Activated CD8-positive, alpha-beta T cell treated with anti-CD3 and anti-CD28 coated beads, Interleukin-2, amount 10 ng/mL, durations not matched to agents 7 days and 5 days (primary cell): ENCODE data around the gene MACC1. TPM values are rescaled to one million over a fixed set of nuclear protein-coding genes. Genes with fewer than 3 reads are reported as not detected.

Source experiments
- ATAC-seq: fragments of 150-1000 bp; cut with Tn5 transposase; one replicate; pipeline ENCODE4 v1.10.0; 2021; ENCODE audit warnings: moderate library complexity
- CTCF ChIA-PET: fragments of 350-600 bp; sonication (Branson Sonifier 250); formaldehyde crosslinking; loops from one replicate; lab custom pipeline; 2021; ENCODE audit warnings: antibody characterized with exemption; lab: Charles Lee
- POLR2A ChIA-PET: fragments of 350-600 bp; sonication (Branson Sonifier 250); formaldehyde crosslinking; loops from one replicate; lab custom pipeline; 2021; ENCODE audit warnings: antibody characterized with exemption; lab: Charles Lee
- DNase-seq: peaks from one replicate; pipeline ENCODE4 v3.0.0-alpha.2; 2020
- H3K27ac Mint-ChIP-seq: one replicate; pipeline ENCODE4 v1.8.0; 2021; ENCODE audit warnings: mild to moderate bottlenecking, mixed read lengths
- H3K27me3 Mint-ChIP-seq: one replicate; pipeline ENCODE4 v1.8.0; 2021; ENCODE audit warnings: low read depth, mixed read lengths
- H3K36me3 Mint-ChIP-seq: one replicate; pipeline ENCODE4 v1.8.0; 2021; ENCODE audit warnings: low read depth, mixed read lengths
- H3K4me1 Mint-ChIP-seq: one replicate; pipeline ENCODE4 v1.8.0; 2021; ENCODE audit warnings: low read depth, mixed read lengths
- H3K4me3 Mint-ChIP-seq: one replicate; pipeline ENCODE4 v1.8.0; 2021; ENCODE audit warnings: mild to moderate bottlenecking, mixed read lengths
- H3K9me3 Mint-ChIP-seq: one replicate; pipeline ENCODE4 v1.8.0; 2022; ENCODE audit warnings: mixed read lengths; ENCODE audit not compliant: insufficient read depth
- total RNA-seq, 2 experiments: library from RNA; stranded (reverse); gene quantifications; one replicate each; pipeline ENCODE4 v1.2.3, GENCODE V29; 2021

Gene MACC1
- total RNA-seq, 2 experiments from 2014 or later, result 0.39 to 0.55 TPM

DNA sequence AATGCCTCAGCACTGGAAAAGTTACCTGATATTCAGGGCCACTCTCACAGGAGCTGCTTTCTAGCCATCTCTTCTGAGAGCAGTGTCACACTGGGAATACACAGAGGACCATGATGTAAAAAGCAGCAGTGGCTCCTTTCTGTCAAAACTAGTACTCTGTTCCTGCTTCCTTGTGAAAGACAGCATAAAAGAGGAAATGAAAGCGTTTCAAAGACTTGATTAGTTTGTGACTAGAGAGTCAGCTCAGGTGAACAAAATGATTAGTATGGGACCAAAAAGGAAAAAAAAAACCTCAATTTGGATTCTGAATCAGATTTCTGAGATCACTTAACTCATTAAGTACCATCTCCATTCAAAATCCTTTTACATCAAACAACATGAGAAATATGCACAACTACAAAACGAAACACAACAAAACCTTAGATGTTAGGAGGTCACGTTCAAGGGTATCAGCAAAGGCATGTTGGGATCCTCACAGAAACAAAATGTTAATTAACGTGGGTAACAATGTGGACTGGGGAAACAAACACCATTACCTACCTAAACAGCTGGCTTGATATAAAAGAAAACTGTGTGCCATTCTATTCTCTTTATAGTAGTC lies 103.7 kb downstream of the MACC1 start:
- ChIA-PET CTCF (no interaction called here), POLR2A (no interaction called here)
- H3K9me3 Mint-ChIP-seq, result no peaks in the 10 kb centered on the region
- DNase-seq (no peak), ATAC-seq (no peak)
- peaks cover 31% of the 10 kb centered on the region for H3K4me1 Mint-ChIP-seq
- H3K27me3 Mint-ChIP-seq, result peaks cover 5% of the 10 kb centered on the region
- H3K27ac Mint-ChIP-seq, result no peak overlapping the region
- no peak overlapping the region for H3K4me3 Mint-ChIP-seq
- no peaks in the 10 kb centered on the region for H3K36me3 Mint-ChIP-seq

DNA sequence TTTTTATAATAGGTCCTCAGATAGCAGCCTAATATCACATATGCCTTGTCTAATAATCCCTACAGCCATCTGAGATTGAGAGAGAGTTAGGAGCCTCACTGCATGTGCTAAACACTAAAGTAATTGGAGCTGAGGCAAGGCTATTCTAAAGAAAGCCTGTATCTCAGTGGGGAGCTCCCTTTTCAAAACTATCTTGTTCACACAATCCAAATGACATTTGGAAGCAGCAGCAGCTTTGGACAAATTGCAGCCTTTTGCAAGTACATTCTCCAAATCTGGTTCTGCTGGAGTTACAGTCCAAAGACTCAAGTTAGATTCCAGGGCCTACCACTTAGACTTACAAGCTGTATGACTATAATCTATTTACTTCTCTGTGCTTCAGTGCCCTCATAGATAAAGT lies 104.5 kb downstream of the MACC1 start:
- ATAC-seq, result no peak
- no peaks in the 10 kb centered on the region for H3K9me3 Mint-ChIP-seq
- POLR2A ChIA-PET, result no interaction called here
- no peaks in the 10 kb centered on the region for H3K36me3 Mint-ChIP-seq
- H3K4me3 Mint-ChIP-seq, result no peak overlapping the region
- CTCF ChIA-PET, result no interaction called here
- no peak overlapping the region for H3K27ac Mint-ChIP-seq
- peaks cover 31% of the 10 kb centered on the region for H3K4me1 Mint-ChIP-seq
- no peak for DNase-seq
- peaks cover 5% of the 10 kb centered on the region for H3K27me3 Mint-ChIP-seq

DNA sequence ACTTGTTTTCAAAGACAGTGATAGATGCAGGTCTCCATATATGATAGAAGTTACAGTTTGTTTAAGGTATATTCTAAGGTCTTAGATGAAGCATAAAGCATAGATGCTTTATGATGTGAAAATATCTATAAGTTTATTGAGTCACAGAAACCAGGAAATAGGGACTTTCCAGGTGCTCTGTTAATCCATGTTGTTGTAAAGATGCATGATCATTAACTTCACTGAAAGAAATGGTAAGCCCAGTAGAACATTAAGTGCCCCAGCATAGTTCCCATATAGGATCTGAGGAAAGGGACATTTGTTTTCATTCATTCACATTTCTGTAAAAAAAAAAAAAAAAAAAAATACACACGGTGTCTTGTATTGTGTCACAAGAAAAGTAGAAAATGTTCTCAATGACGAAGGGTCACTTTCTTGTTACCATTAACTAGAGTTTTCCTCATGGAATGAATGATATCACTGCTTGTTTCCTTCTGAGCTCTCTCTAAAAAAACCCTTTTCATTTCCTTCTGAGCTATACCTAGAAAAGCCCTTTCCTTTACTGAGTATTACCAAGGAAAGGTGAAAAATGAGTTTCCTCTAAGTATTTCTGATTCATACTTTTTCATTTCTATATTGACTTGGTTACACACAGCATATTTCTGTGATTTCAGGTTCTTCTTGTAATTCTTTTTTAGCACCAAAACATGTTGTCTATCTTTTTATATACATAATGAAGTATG lies 105.2 kb downstream of the MACC1 start:
- Mint-ChIP-seq H3K27me3 (peaks cover 9% of the 10 kb centered on the region), H3K36me3 (no peaks in the 10 kb centered on the region), H3K9me3 (no peaks in the 10 kb centered on the region), H3K27ac (no peak overlapping the region), H3K4me1 (peaks cover 31% of the 10 kb centered on the region), H3K4me3 (no peak overlapping the region)
- no peak for DNase-seq
- peak; percentile 39 for ATAC-seq
- ChIA-PET CTCF (no interaction called here), POLR2A (no interaction called here)

DNA sequence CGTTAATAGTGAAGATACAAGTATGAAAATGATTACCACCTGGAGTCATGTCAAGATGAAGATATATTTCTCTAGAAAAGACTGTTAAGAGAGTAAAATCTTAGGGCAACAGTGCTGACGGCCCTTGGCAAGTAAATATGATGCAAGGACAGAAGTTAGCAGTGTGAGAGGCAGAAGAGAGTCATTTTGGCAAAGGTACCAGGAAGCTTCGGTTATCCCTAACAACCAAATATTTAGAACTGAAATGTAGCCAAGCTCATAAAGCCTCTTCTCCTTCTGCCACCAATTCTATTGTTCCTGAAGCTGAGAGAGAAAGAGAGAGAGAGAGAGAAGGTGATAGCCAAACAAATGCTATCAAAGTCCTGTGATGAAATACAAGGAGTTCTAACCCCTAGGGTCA lies 109.6 kb downstream of the MACC1 start:
- Mint-ChIP-seq H3K27me3 (peaks cover 9% of the 10 kb centered on the region), H3K36me3 (no peaks in the 10 kb centered on the region), H3K27ac (no peak overlapping the region), H3K4me3 (no peak overlapping the region), H3K4me1 (peaks cover 10% of the 10 kb centered on the region), H3K9me3 (no peaks in the 10 kb centered on the region)
- DNase-seq (no peak), ATAC-seq (no peak)
- ChIA-PET POLR2A (no interaction called here), CTCF (no interaction called here)

DNA sequence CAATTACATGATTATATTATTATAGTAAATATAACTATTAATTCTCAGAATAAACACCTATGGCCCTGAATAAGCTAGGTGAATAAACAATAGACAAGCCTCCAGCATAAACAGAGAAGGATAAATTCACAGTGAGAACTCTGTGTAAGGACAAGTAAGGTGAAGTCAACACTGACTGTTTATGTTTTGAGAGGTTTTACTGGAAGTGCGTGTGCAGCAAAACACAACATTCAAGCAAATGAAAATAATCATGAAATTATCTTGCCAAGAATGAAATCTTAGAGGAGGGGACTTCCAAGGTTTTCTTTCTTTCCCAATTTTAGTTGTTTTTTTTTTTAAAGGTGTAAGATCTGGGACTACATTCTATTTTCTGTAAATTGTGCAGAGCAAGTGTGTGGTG lies 112.5 kb downstream of the MACC1 start:
- H3K27me3 Mint-ChIP-seq, result peaks cover 9% of the 10 kb centered on the region
- no peaks in the 10 kb centered on the region for H3K9me3 Mint-ChIP-seq
- H3K27ac Mint-ChIP-seq, result no peak overlapping the region
- DNase-seq (no peak), ATAC-seq (no peak)
- no peaks in the 10 kb centered on the region for H3K4me1 Mint-ChIP-seq
- CTCF ChIA-PET, result no interaction called here
- H3K36me3 Mint-ChIP-seq, result no peaks in the 10 kb centered on the region
- POLR2A ChIA-PET, result no interaction called here
- H3K4me3 Mint-ChIP-seq, result no peak overlapping the region

DNA sequence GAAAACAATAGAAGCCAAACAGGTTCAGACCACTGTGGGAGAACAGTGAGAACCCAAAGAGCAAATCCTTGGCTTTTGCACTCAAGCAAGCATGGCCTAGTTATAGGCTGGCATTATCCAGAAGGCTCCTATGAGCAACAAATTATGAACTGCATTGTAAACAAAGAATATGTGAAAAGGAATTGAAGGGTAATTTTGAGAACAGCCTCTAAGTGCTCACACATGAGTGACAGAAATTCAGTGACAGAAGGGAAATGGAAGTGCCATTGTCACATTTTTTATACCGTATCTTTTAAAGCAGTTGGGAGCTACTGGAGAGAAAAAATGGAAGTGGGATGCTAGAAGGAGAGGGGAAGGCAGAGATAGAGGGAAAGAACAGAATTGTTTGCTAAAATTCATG lies 114.2 kb downstream of the MACC1 start:
- no peak for DNase-seq
- ChIA-PET POLR2A (no interaction called here), CTCF (no interaction called here)
- Mint-ChIP-seq H3K9me3 (no peaks in the 10 kb centered on the region), H3K36me3 (no peaks in the 10 kb centered on the region), H3K27me3 (peaks cover 7% of the 10 kb centered on the region), H3K4me3 (no peak overlapping the region), H3K4me1 (no peaks in the 10 kb centered on the region), H3K27ac (no peak overlapping the region)
- no peak for ATAC-seq

DNA sequence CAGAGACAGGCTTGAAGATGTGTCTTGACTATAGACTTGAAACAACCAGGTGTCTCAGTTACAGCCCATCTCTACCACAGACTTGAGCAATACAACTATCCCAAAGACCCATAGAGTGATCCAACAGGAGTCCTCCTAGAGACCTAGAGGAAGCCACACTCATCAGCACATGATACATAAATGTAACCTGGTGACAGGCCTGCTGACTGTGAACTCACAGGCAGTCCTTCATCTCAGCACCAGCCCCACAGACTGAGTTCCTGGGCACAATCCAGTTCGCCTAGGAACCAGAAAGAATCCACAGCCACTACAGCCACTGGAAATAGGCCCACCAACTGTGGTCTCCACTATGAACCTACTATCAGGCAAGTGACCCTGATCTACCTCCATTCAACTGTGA lies 121.3 kb downstream of the MACC1 start:
- DNase-seq, result no peak
- no peaks in the 10 kb centered on the region for H3K27me3 Mint-ChIP-seq

DNA sequence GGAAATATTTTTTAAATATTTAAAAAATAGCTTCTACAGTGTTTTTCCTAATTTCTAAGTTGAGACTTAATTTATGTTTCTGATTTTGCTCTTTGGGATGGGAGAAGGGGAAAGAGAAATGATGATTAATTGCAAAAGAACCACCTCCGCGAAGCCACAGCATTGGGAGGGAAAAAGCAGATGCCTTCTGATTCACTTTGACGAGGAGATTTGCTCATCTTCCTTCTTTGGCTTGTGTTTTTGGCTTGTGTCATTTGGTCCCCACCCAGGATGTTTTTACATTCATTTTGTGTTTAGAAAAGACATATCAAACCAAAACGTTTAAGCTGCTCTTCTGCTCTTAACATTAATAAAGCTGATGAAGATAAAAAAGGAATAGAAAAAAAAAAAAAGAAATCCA lies 121.7 kb downstream of the MACC1 start:
- H3K4me1 Mint-ChIP-seq, result no peaks in the 10 kb centered on the region
- no peak for DNase-seq
- no peaks in the 10 kb centered on the region for H3K27me3 Mint-ChIP-seq
- POLR2A ChIA-PET, result no interaction called here
- CTCF ChIA-PET, result no interaction called here
- no peaks in the 10 kb centered on the region for H3K36me3 Mint-ChIP-seq
- ATAC-seq, result no peak
- no peak overlapping the region for H3K27ac Mint-ChIP-seq
- peaks cover 4% of the 10 kb centered on the region for H3K9me3 Mint-ChIP-seq
- H3K4me3 Mint-ChIP-seq, result no peak overlapping the region

More for the DNA sequence above, 121.3 kb downstream of the MACC1 start:
- Mint-ChIP-seq H3K36me3 (no peaks in the 10 kb centered on the region), H3K4me3 (no peak overlapping the region), H3K9me3 (peaks cover 4% of the 10 kb centered on the region), H3K27ac (no peak overlapping the region), H3K4me1 (no peaks in the 10 kb centered on the region)
- ChIA-PET POLR2A (no interaction called here), CTCF (no interaction called here)
- ATAC-seq, result no peak

DNA sequence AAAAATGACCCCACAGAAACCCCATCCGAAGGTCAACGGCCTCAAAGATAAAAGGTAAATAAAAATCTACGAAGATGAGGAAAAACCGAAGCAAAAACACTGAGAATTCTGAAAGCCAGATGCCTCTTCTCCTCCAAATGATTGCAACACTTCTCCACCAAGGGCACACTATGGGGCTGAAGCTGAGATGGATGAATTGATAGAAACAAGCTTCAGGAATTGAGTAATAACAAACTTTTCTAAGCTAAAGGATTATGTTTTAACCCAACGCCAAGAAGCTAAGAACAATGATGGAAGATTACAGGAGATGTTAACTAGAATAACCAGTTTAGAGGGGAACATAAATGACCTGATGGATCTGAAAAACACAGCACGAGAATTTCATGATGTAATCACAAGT lies 127.8 kb downstream of the MACC1 start:
- no peaks in the 10 kb centered on the region for H3K36me3 Mint-ChIP-seq
- DNase-seq (no peak), ATAC-seq (no peak)
- H3K27ac Mint-ChIP-seq, result no peak overlapping the region
- no peaks in the 10 kb centered on the region for H3K4me1 Mint-ChIP-seq
- CTCF ChIA-PET, result no interaction called here
- no peak overlapping the region for H3K4me3 Mint-ChIP-seq
- POLR2A ChIA-PET, result no interaction called here
- H3K9me3 Mint-ChIP-seq, result peaks cover 8% of the 10 kb centered on the region
- no peaks in the 10 kb centered on the region for H3K27me3 Mint-ChIP-seq

DNA sequence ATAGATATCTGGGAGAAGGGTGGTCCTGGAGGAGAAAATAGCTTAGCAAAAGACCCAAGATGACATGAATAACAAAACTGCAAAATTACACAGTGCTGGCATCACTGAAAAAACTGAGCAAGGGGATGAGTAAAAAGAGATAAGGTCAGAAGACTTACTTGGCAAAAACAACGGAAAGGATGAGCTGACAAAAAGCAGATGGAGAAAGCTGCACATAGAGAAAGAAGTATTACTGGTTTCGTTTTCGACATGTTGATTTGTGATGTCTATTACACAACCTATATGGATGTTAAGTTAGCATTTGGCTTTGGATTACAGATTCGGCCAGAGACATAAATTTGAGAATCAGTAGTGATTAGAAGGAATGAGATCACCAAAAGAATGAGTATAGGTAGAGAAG lies 132.1 kb downstream of the MACC1 start:
- DNase-seq (no peak), ATAC-seq (no peak)
- H3K4me1 Mint-ChIP-seq, result no peaks in the 10 kb centered on the region
- H3K27ac Mint-ChIP-seq, result no peak overlapping the region
- H3K36me3 Mint-ChIP-seq, result no peaks in the 10 kb centered on the region
- no peak overlapping the region for H3K4me3 Mint-ChIP-seq
- H3K9me3 Mint-ChIP-seq, result peaks cover 3% of the 10 kb centered on the region
- ChIA-PET CTCF (no interaction called here), POLR2A (no interaction called here)
- no peaks in the 10 kb centered on the region for H3K27me3 Mint-ChIP-seq
